HG03064 (cell line): ENCODE data around the gene AIPL1.

Experiments
- ATAC-seq: cut with Tn5 transposase; IDR thresholded peaks from one replicate; pipeline ENCODE4 v1.9.1; 2021; ENCODE audit warnings: low read depth; ENCODE audit not compliant: unreplicated experiment

The AIPL1 gene

DNA sequence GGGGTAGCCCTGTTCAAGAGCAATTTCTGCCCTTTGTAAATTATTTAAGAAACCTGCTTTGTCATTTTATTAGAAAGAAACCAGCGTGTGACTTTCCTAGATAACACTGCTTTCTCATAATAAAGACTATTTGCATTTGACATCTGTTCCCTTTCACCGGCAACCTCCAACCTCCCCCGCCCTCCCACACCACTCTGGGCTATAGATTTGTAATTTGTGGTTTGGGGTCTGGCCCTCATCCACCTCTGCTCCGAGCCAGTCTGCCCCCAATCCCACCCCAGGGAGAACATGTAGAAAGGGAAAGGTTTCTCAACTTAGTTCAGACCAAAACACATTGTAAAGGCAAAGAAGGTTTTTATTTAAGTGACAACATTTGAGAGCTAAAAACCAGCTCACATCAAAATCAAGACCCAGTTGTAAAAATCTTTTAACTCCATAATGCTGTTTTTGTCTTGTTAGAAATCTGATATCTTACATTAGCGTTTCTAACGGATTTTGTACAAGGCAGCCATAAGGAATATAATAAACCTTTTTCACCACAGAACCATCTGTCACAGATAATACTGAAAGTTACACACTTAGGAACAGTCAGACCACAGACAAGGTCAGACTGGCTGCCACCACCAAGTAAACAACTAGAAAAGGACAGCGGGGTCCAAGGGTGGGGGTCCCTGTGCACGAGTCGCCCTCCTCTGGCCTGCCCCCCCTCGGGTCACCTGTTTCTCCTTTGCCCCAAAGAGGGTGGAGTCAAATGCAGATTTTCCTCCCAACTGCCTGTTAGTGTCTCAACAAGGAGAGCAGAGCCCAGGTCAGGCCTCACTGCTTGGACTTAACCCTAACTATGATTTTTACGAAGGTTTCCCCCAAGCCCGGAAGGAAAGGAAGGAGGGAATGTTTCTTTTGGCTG lies 16.3 kb upstream of the AIPL1 start:
- no peak for ATAC-seq

DNA sequence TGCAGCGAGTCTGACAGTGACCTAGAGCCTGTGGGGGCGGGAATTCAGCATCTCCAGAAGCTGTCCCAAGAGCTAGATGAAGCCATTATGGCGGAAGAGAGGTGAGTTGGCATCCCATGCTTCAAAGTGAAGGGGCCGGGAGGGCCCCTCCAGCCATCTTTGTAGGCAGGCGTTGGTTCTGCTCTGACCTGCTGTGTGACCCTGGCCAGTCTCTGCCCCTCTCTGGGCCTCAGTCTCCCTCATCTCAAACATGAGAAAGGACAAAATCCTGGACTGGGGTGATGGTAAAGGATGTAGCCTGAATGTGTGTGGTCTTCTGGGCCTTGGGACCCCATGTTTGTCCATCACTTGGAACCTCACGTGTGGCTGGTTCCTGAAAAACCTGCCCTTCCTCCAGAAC lies 14.4 kb upstream of the AIPL1 start:
- no peak for ATAC-seq

DNA sequence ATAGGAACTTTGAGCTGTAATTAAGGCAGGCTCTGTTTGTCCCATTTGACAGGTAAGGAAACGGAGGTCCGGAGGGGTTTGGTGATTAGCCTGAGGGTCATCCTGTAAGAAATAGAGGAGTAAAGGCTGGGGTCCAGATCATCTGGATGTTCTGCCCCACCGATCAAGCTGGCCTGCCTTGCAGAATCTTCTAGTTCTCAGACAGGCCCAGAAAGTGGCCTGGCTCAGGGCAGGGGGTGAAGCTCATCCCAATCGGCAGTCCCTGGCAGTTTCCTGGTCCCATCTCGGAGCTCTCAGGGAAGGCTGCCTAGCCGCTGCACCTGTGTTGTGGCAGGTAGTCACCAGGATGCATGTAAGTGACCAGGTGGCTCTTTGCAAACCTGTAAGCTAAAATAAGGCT lies 13.6 kb upstream of the AIPL1 start:
- no peak for ATAC-seq

DNA sequence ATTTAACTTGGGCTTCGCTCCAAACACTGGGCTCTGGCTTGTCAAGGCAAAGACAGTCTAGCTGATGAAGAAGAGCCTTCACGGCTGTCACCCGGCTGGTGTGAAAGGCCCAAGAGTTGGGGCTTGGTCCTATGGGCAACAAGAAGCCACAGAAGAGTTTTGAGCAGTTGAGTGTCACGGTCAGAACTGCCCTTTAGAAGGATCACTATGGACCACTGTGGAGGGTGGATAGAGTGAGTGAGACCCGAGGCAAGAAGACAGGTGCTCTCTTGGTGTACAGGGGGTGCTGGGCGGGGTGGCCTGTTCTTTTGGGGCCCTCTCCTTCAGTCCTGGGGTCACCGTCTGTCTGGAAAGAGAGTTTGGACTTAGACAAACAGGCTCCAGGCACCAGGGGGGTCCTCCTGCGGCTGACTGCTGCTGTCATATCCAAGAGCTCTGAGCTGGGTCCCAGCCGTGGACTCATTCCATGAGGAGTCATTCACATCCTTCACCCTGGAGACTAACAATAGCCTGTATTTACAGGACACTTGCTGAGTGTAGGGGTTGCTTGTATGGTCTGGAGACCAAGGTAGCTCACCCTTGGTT lies 11.7 kb upstream of the AIPL1 start:
- no peak for ATAC-seq

DNA sequence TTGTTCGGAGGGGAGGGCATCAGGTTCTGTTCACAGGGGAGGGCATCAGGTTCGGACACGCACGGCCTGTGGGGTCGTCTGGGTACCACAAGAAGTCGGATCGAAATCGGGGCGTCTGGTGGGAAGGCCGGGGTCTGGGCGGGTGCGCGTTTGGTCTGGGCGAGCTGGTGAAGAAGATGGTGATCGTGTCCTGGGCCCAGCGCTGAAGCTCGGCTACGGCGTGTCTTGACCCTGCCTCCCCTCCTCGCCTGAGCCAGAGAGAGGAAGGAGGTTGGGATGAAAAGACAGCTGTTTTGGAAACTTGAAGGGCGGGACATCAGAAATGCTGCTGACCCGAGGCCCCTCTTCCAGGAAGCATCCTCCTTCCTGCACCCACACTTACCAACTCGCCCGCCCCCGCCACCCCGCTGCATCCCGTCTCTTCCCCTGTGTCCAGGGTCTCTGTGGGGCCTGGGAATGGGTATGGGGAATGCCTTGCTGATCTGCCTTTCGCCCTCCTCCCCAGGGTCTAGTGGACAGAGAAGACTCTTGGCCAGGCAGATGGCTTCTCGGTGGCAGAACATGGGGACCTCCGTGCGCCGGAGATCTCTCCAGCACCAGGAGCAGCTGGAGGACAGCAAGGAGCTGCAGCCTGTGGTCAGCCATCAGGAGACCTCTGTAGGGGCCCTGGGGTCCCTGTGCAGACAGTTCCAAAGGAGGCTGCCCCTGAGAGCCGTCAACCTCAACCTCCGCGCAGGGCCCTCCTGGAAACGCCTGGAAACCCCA lies 9.8 kb upstream of the AIPL1 start:
- no peak for ATAC-seq

DNA sequence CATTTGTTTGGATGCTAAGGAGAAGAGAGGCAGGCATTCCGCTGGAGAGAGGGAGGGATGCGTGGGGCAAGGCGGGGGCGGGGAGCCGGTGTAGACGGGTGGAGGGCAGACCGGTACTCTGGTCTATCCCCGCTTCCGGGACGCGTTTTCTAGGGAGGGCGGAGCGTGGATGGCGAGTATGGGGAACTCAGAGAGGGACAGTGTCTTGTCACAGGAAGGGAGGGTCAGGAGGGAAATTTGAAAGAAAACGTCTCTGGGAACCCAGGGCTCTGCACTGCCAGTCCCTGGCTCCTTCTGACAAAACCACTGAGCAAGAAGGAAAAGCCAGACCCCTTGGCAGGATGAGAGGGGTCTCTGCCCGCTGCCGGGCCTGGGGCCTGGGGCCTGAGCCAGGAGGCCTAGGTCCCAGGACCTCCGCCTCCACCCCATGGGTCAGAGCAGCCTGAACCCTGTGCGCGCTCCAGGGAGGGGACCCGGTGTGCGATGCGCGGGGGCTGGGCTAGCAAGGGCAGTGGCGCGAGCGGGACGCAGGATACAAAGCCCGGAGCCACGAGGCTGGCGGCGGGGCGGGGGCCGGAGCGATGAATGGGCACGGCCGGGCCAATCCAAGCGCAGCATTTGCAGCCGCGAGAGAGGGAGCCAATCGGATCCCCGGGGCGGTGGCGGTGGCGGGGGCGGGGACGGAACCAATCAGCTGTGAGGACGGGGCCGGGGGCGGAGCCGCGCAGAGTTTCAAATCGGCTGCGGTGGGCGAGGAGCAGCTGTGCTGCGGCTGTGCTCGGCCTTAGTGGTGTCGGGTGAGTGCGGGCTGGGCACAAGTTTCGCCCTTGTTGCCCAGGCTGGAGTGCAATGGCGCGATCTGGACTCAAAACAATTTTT lies 9.0 kb upstream of the AIPL1 start, which contains the start of gene PIMREG:
TSS of gene PIMREG (plus strand) at position 764 of the 879 bp plus-strand sequence. CDS start 656 bp downstream, outside the sequence.
- ATAC-seq: peak; percentile 71

DNA sequence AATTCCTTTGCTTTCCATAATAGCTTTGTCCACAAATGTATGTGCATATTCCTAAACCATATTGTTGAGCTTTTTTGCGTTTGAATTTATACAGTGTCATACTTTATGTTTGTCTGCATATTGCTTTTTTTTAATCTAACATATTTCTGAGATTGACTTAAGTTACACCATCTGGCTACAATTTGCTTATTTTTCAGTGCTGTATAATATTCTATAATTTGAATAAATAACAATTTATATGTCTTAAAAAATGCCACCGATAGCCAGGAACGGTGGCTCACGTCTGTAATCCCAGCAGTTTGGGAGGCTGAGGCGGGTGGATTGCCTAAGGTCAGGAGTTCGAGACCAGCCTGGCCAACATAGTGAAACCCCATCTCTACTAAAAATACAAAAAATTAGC lies 7.9 kb upstream of the AIPL1 start:
- no peak for ATAC-seq

DNA sequence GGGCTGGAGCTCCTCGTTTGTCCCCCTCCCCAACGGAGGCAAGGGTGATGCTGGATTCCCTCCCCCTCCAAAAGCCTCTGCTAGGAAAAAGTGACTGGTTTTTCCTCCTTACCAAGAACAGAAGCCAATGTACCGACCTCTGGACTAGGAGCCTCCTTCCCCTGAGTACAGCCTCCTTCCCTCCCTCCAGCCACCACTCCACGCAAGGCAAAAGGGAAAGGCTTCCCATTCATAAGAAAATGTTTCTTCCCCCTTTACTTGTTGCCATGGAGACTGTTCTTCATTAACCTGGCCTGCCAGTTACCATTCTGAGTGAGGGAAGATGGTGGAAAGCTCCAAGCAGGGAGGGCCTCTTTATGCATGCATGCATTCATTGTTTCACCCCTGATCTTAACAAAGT lies 5.0 kb upstream of the AIPL1 start:
- ATAC-seq: no peak

DNA sequence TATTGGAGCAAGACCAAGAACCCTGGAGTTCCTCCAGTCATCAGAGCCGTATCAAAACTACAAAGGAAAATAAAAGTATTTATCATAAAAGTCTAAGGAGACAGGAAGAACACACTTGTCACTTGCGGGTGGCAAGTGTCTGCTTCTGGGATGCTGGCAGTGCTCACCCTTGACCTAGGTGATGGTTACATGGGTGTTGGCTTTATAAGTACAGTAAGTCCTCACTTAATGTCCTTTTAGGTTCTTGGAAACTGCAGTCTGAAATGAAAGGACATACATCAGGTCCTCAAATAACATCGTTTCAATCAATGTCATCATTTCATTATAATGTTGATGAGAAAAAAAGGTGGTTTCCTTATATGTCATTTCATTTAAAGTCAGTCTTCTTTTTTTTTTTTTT lies 3.0 kb upstream of the AIPL1 start:
- ATAC-seq: no peak

DNA sequence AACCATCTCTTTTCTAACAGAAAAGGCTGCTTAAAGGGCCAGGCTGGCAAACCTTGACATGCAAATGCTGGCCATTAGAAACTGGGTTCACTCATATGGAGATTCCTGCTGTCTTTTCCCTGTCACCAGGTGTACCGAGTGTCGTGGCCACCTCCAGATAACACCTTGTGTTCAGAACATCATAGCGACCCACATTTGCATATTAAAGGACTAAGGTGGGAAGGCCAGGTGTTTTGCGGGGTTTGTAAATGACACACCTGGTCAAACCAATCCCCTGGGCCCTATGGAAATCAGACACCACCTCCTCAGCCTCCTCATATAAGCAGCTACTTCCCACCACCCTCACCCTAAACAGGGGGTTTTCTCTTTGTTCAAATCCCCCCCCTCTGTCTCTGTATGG lies 2.5 kb upstream of the AIPL1 start:
- ATAC-seq: no peak

DNA sequence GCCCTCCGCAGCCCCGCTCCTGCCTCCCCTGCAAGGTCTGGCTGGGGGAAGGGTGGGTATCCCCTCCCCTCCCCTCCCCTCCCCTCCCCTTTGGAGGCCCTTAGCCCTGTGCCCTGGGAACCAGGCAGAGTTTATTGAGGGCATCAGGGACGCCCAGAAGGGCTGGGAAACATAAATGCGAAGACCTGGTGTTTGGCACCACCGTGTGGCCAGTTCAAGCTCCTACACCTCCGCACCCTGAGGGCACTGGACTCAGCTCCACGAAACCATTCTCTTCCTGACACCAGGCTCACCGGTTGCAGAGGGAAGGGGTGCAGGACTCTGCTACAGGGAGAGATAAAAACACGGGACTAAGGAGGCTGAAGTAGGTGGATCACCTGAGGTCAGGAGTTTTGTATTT lies 1.0 kb upstream of the AIPL1 start:
- no peak for ATAC-seq

DNA sequence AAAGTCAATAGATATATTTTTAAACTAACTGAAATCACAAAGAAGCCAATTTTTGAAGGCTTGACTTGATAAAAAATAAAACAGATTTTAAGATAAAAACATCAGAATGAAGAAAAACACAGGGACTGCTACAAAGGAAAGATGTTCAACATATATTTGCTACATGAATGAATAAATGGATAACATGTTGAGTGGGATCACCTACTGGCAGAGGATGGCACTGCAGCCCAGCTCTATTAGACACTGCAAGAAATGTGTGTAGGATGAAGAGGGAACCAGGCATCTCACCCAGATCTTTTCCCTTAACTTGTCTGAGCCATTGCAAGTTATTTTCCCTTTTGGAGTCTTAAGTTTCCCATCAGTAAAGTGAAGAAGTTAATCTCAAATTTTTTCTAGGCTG lies 4.2 kb downstream of the AIPL1 start:
- ATAC-seq: no peak

DNA sequence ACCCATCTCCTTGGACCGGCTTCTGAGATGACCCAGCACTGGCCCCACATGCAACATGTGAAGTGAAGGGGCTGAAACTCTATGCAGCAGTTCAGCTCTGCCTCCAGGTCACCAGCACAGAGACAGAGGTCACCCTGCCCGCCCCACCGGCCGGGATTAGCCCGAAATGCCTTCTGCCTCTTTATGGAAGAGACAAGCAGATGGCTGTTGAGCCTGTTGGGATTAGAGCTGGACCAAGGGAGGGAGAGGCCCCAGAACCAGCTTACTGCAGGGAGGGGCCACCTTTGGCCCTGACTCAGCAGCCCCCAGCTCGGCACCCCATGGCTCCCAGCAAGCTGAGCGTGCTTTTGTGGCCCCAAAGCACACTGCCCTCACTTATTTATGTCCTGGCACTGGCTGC lies 5.7 kb downstream of the AIPL1 start:
- no peak for ATAC-seq

DNA sequence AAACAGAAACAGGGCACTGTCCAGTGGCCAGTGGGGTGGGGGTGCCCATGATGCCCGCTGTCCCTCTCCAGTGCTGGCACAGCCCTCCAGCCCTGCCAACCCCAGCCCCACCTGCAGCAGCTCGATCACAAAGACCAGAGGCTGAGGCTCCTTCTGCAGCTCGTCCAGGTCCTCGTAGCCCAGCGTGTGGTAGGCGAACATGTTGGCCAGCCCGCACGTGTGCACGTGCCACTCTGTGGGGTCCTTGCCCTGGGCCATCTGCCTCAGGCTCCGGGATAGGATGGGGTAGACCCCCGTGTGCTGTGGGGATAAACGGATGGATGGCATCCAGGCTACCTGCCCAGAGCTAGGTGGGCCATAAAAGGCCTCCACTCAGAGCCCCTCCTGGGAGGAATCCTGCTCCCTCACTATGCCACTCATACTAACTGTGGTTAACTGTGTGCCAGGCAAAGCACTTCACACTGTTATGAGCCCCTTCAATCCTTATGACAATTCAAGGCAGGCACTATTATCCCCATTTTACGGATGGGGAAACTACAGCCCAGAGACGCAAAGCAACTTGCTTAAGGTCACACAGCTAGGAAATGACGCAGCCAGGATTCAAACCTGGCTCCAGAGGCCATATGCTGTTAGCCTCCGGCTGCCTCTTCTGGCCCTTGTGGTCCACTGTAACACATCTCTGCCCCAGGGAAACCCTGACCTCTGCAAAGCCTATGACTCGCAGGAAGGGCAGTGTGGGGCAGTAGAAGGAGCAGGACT lies 6.5 kb downstream of the AIPL1 start:
- no peak for ATAC-seq

DNA sequence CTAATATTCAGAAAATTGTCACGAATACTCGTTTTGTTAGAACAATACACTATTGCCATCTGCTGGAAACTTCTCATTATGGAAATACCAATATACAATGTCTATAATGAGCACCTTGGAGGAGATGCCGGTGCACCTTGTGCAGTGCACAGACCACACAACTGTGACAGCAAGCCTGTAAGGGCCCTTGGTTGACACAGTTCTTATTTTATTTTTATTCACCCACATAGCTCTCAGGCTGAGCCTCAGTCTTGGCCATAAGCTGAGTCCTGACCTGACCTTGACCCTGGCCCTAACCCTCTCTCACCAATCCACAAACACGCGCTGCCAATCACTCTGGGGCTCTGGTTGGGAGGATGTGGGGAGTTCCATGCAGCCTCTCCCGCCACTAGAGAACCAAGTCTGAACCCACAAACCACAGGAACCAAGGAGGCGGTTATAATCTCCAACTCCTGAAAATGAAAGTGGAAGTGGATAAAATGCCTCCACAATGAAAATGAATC lies 7.6 kb downstream of the AIPL1 start:
- no peak for ATAC-seq

DNA sequence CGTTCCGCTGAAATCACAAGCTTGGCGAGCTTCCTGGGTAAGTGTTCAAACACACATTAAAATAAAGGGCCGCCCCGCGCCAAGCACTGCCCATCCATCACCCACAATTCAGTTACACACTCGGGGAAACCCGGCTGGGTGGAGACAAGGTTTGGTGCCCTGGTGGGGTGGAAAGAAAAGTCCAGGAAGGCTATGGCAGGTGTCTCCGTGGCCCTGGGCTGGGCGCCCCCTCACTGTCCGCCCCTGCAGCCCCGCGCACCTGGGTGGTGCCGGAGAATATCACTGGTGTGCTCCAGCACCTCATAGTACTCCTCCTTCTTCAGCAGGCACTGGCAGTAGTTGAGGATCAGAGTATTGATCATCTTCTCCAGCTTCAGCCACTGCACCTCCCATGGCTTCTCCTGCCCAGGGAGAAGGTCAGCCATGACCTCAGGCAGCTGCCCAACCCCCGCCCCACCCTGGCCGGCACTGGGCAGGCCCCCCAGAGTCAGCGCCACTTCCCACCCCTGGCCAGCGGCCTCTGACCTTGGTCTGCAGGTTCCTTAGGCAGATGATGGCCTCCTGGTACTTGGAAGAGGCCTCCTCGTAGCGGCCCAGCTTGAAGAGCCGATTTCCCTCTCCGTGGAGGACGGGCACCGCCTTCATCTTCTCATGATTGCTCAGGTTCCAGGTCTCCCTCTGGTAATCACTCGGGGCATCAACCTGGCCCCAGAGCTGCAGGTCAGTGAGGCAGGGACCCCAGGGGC lies 8.4 kb downstream of the AIPL1 start:
- no peak for ATAC-seq

DNA sequence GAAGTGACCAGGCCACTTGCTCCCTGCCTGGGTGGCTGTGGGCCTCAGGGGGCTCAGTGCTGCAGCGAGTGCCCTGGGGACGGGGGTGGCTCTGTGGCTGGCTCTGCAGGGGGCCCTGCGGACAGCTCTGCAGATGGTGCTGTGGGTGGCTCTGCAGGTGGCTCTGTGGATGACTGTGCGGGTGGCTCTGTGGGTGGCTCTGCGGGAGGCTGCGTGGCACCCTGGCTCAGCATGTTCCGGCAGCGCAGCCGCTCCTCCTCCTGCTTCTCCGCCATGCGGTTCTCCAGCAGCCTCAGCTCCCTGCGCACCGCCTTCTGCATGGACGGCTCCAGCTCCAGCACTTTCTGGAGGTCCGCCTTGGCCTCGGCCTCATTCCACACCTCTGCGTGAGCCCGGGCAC lies 9.5 kb downstream of the AIPL1 start:
- no peak for ATAC-seq

DNA sequence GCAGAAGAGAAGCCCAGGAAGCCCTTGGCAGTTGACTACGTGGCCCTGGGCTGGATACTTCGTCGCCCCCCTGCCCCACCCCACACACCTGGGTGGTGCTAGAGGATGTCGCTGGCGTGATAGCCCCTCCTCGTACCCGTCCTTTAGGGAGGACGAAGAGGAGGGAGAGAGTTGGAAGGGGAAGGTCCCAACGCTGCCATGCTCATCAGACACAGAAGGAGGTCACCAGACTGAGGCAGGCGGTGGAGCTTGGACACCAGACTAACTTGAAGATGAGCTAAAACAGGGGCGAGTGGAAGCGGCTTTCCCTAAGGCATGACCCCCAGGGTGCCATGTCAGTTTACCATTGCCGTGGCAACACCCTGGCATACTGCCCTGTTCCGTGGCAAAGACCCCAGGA lies 11.0 kb downstream of the AIPL1 start:
- no peak for ATAC-seq
